ENCODE measurements around the gene NOX3. TPM values are rescaled to one million over a fixed set of nuclear protein-coding genes. Genes with fewer than 3 reads are reported as not detected.
A peak's percentile ranks its signal among the peaks of the same experiment; 100 is the strongest.

The NOX3 gene
- polyA plus RNA-seq, 1 donor from 2014 or later: 0.11 TPM

- H3K27me3 ChIP-seq (ENCODE audit: insufficient read depth, low read depth, low read length): no peaks in the 10 kb centered on the region
- H4K20me1 ChIP-seq (ENCODE audit: insufficient read depth): no peaks in the 10 kb centered on the region
- H3F3A ChIP-seq (ENCODE audit: insufficient read depth, low read length, poor library complexity, severe bottlenecking): no peaks in the 10 kb centered on the region
- H3K9ac ChIP-seq (ENCODE audit: low read length): no peak overlapping the region
- peak overlapping the region; percentile 70 for H3K27ac ChIP-seq (ENCODE audit: low read length)
- no peaks in the 10 kb centered on the region for H3K9me2 ChIP-seq (ENCODE audit: insufficient read depth, low read length)
- H3K4me2 ChIP-seq (ENCODE audit: low read length): no peak overlapping the region
- H3K36me3 ChIP-seq (ENCODE audit: insufficient read depth, low read length): no peaks in the 10 kb centered on the region
- no peak for TF ChIP-seq REST (IDR thresholded peaks at IDR 0.05; ENCODE audit: borderline replicate concordance)
- no peak for TF ChIP-seq EZH2 (IDR thresholded peaks at IDR 0.05; ENCODE audit: borderline replicate concordance, insufficient read depth, low read length, poor library complexity, severe bottlenecking)
- TF ChIP-seq EP300 (conservative IDR thresholded peaks at IDR 0.05; ENCODE audit: poor library complexity, severe bottlenecking): no peak
- no peak for TF ChIP-seq SMC3 (conservative IDR thresholded peaks at IDR 0.05; ENCODE audit: poor library complexity)
- no peak for TF ChIP-seq MXI1 (conservative IDR thresholded peaks at IDR 0.05; ENCODE audit: poor library complexity, severe bottlenecking)
- TF ChIP-seq POLR2AphosphoS5 (IDR thresholded peaks at IDR 0.05): no peak
- no peak for TF ChIP-seq TAF1 (IDR thresholded peaks at IDR 0.05; ENCODE audit: low read depth)
- no peak for TF ChIP-seq CTCF (IDR thresholded peaks at IDR 0.05; ENCODE audit: poor library complexity, severe bottlenecking)
- no peak for TF ChIP-seq RAD21 (conservative IDR thresholded peaks at IDR 0.05)
- H3K9me3 ChIP-seq (ENCODE audit: low read length): no peaks in the 10 kb centered on the region
- H2AFZ ChIP-seq (ENCODE audit: low read depth, low read length): no peak overlapping the region
- no peak overlapping the region for H3K4me3 ChIP-seq (ENCODE audit: low read length)
- H3K79me2 ChIP-seq (replicated peaks; ENCODE audit: insufficient read depth, low read length): no peaks in the 10 kb centered on the region
These were observed 20.7 kb downstream of the NOX3 start for GRCh38 chr6:155434829-155435423.

GRCh38 chr6:155434096-155434495 is 21.5 kb downstream of the NOX3 start:
- Histone ChIP-seq H3K36me3 (ENCODE audit: insufficient read depth, low read length) (no peaks in the 10 kb centered on the region), H3K27me3 (ENCODE audit: insufficient read depth, low read depth, low read length) (no peaks in the 10 kb centered on the region), H3K9ac (ENCODE audit: low read length) (no peak overlapping the region), H2AFZ (ENCODE audit: low read depth, low read length) (no peak overlapping the region), H3K4me3 (ENCODE audit: low read length) (no peak overlapping the region), H4K20me1 (ENCODE audit: insufficient read depth) (no peaks in the 10 kb centered on the region), H3F3A (ENCODE audit: insufficient read depth, low read length, poor library complexity, severe bottlenecking) (no peaks in the 10 kb centered on the region), H3K4me2 (ENCODE audit: low read length) (no peak overlapping the region), H3K9me2 (ENCODE audit: insufficient read depth, low read length) (no peaks in the 10 kb centered on the region), H3K9me3 (ENCODE audit: low read length) (no peaks in the 10 kb centered on the region), H3K79me2 (replicated peaks; ENCODE audit: insufficient read depth, low read length) (no peaks in the 10 kb centered on the region), H3K27ac (ENCODE audit: low read length) (peak overlapping the region; percentile 70)
- peak; percentile 83 for TF ChIP-seq POLR2AphosphoS5 (IDR thresholded peaks at IDR 0.05)
- TF ChIP-seq EZH2 (IDR thresholded peaks at IDR 0.05; ENCODE audit: borderline replicate concordance, insufficient read depth, low read length, poor library complexity, severe bottlenecking): no peak
- TF ChIP-seq EP300 (conservative IDR thresholded peaks at IDR 0.05; ENCODE audit: poor library complexity, severe bottlenecking): peak; percentile 77
- peak; percentile 85 for TF ChIP-seq REST (IDR thresholded peaks at IDR 0.05; ENCODE audit: borderline replicate concordance)
- peak; percentile 33 for TF ChIP-seq MXI1 (conservative IDR thresholded peaks at IDR 0.05; ENCODE audit: poor library complexity, severe bottlenecking)
- TF ChIP-seq RAD21 (conservative IDR thresholded peaks at IDR 0.05): peak; percentile 29

Measured in neural cell (in vitro differentiated cells).